GM21423 (cell line): ENCODE measurements around the gene ACAD9.
"Not testable (repeated sequence)": the region's sequence is repeated elsewhere in the genome, so short reads cannot be mapped to it uniquely, and the experiment has no call there.

ENCODE experiments used
- ATAC-seq: cut with Tn5 transposase; IDR thresholded peaks from one replicate; pipeline ENCODE4 v1.9.1; 2021; ENCODE audit warnings: mild to moderate bottlenecking, moderate library complexity; ENCODE audit not compliant: unreplicated experiment

Gene ACAD9

GRCh38 chr3:128889139-128889894 lies 9.9 kb downstream of the ACAD9 start:
- ATAC-seq = no peak

- no peak for ATAC-seq
Observed at GRCh38 chr3:128895843-128896697, 16.6 kb downstream of the ACAD9 start.

GRCh38 chr3:128902426-128902825 lies 23.0 kb downstream of the ACAD9 start:
- no peak for ATAC-seq

GRCh38 chr3:128903501-128903900 lies 24.1 kb downstream of the ACAD9 start:
- ATAC-seq = no peak

- no peak for ATAC-seq
Observed at GRCh38 chr3:128906031-128906803, 26.8 kb downstream of the ACAD9 start.

- ATAC-seq = no peak
Observed at GRCh38 chr3:128906804-128907525, 27.5 kb downstream of the ACAD9 start.

- no peak for ATAC-seq
Observed at GRCh38 chr3:128907706-128908445, 28.5 kb downstream of the ACAD9 start.

GRCh38 chr3:128908951-128909350 lies 29.5 kb downstream of the ACAD9 start:
- ATAC-seq = no peak

- no peak for ATAC-seq
Observed at GRCh38 chr3:128910006-128910405, 30.6 kb downstream of the ACAD9 start.

- no peak for ATAC-seq
Observed at GRCh38 chr3:128911911-128912310, 32.5 kb downstream of the ACAD9 start.

- no peak for ATAC-seq
Observed at GRCh38 chr3:128914966-128915645, 35.7 kb downstream of the ACAD9 start.

GRCh38 chr3:128917291-128917690 lies 37.9 kb downstream of the ACAD9 start:
- no peak for ATAC-seq

- no peak for ATAC-seq
Observed at GRCh38 chr3:128919988-128920387, 40.6 kb downstream of the ACAD9 start.

GRCh38 chr3:128922804-128923459 lies 43.5 kb downstream of the ACAD9 start:
- no peak for ATAC-seq

GRCh38 chr3:128923576-128923975 lies 44.2 kb downstream of the ACAD9 start:
- ATAC-seq = no peak

GRCh38 chr3:128923986-128924385 lies 44.6 kb downstream of the ACAD9 start:
- not testable (repeated sequence) for ATAC-seq

GRCh38 chr3:128929364-128929763 lies 49.9 kb downstream of the ACAD9 start:
- no peak for ATAC-seq

GRCh38 chr3:128931046-128931445 lies 51.6 kb downstream of the ACAD9 start:
- ATAC-seq = no peak
